Measurements from ENCODE around the gene PPP1R2C.

DNA sequence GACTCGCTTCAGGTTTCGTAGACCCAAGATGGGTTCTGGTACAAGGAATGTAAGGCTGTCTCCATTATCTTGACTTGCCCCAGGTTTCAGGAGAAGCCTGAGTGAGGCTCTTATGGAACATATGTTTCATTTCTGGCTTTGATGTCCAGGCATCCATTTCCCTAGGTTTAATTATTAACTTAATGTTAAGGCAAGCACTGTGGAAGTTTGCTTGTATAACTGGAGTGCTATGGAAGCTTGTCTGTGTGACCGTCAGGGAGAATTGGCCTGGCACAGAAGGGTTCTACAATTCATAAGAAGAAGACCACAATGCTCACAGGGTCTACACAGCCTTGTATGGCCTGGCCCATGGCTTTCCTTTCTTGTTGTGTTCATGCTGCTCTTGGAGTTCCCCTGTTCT lies 47.2 kb upstream of the PPP1R2C start:
- TF ChIP-seq RAD21 (IDR thresholded peaks at IDR 0.05): no peak
- TF ChIP-seq, protein P1, sequence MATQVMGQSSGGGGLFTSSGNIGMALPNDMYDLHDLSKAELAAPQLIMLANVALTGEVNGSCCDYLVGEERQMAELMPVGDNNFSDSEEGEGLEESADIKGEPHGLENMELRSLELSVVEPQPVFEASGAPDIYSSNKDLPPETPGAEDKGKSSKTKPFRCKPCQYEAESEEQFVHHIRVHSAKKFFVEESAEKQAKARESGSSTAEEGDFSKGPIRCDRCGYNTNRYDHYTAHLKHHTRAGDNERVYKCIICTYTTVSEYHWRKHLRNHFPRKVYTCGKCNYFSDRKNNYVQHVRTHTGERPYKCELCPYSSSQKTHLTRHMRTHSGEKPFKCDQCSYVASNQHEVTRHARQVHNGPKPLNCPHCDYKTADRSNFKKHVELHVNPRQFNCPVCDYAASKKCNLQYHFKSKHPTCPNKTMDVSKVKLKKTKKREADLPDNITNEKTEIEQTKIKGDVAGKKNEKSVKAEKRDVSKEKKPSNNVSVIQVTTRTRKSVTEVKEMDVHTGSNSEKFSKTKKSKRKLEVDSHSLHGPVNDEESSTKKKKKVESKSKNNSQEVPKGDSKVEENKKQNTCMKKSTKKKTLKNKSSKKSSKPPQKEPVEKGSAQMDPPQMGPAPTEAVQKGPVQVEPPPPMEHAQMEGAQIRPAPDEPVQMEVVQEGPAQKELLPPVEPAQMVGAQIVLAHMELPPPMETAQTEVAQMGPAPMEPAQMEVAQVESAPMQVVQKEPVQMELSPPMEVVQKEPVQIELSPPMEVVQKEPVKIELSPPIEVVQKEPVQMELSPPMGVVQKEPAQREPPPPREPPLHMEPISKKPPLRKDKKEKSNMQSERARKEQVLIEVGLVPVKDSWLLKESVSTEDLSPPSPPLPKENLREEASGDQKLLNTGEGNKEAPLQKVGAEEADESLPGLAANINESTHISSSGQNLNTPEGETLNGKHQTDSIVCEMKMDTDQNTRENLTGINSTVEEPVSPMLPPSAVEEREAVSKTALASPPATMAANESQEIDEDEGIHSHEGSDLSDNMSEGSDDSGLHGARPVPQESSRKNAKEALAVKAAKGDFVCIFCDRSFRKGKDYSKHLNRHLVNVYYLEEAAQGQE (IDR thresholded peaks at IDR 0.05): no peak
- TF ChIP-seq, protein P2, sequence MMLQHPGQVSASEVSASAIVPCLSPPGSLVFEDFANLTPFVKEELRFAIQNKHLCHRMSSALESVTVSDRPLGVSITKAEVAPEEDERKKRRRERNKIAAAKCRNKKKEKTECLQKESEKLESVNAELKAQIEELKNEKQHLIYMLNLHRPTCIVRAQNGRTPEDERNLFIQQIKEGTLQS (IDR thresholded peaks at IDR 0.05): no peak
